HepG2 (cell line): ENCODE results near the gene FAF2. TPM values are rescaled to one million over a fixed set of nuclear protein-coding genes. Genes with fewer than 3 reads are reported as not detected.

Experiments used
- ATAC-seq: fragments of 200-7000 bp; cut with Tn5 transposase; 3 replicates; pipeline ENCODE4 v1.9.1; 2020; ENCODE audit warnings: mild to moderate bottlenecking, moderate library complexity
- BruUV-seq: library from RNA; stranded (reverse); fragments of 400-500 nt; replicated peaks from 2 replicates; lab custom pipeline; 2021; lab: Mats Ljungman, UMichigan
- CTCF ChIA-PET: fragments of 300-600 bp; formaldehyde crosslinking; extraction: SDS; loops from one replicate; lab custom pipeline; 2021; ENCODE audit warnings: low total read pairs, inconsistent platforms, low intra/inter-chr PET ratio; lab: Yijun Ruan, JAX
- POLR2A ChIA-PET: fragments of 350-600 bp; sonication (Branson Sonifier 250); formaldehyde crosslinking; loops from one replicate; lab custom pipeline; 2020; ENCODE audit warnings: antibody characterized with exemption, inconsistent platforms; lab: Yijun Ruan, JAX
- DNase-seq: peaks from one replicate; pipeline ENCODE4 v3.0.0-alpha.2; 2015; ENCODE audit warnings: low spot score
- FAIRE-seq: peaks from 3 replicates; lab custom pipeline; 2011; peaks lifted over from hg19 to GRCh38; lab: Jason Lieb, UNC
- H2AFZ ChIP-seq: one replicate; pipeline ENCODE4 v1.6.1; 2011; ENCODE audit warnings: low read length, inconsistent platforms
- H3K27ac ChIP-seq: fragments of 300-600 bp; 3 replicates; pipeline ENCODE4 v1.8.0; 2011; ENCODE audit warnings: mixed run types, mild to moderate bottlenecking, mixed read lengths, low read length, inconsistent platforms; ENCODE audit not compliant: insufficient read depth; ENCODE audit errors: extremely low read length
- H3K27me3 ChIP-seq, 2 experiments: fragments of 200-600 bp in 1 of 2; 2 replicates in 1 of 2; 3 replicates in 1 of 2; pipeline versions ENCODE4 v1.6.0 to v1.8.0; 2011; ENCODE audit warnings: low read length in 2 of 2, mild to moderate bottlenecking in 2 of 2, moderate library complexity in 2 of 2, inconsistent platforms in 1 of 2; ENCODE audit not compliant: insufficient read depth in 2 of 2, control insufficient read depth in 1 of 2
- H3K36me3 ChIP-seq, 2 experiments: fragments of 200-600 bp in 1 of 2; replicated peaks in 1 of 2; 2 replicates in 1 of 2; 3 replicates in 1 of 2; pipeline versions ENCODE4 v1.5.1 to v1.8.0; 2011; ENCODE audit warnings: low read length in 2 of 2, inconsistent platforms in 1 of 2; ENCODE audit not compliant: insufficient read depth in 2 of 2, control insufficient read depth in 1 of 2
- H3K4me1 ChIP-seq: 2 replicates; pipeline ENCODE4 v1.5.1; 2012; ENCODE audit warnings: low read length, inconsistent platforms; ENCODE audit not compliant: insufficient read depth
- H3K4me2 ChIP-seq: 2 replicates; pipeline ENCODE4 v1.6.0; 2011; ENCODE audit warnings: low read depth, low read length, inconsistent platforms
- H3K4me3 ChIP-seq, 3 experiments: fragments of 200-600 bp in 1 of 3; sonication (generic), shearing (Covaris generic) in 1 of 3; replicated peaks in 1 of 3; 2 replicates each; pipeline ENCODE4 v1.5.1; 2011 to 2016; ENCODE audit warnings: low read length in 3 of 3, inconsistent platforms in 2 of 3, low read depth in 2 of 3, mild to moderate bottlenecking in 2 of 3, control low read depth in 1 of 3, mixed read lengths in 1 of 3; ENCODE audit not compliant: insufficient read depth in 1 of 3
- H3K79me2 ChIP-seq: one replicate; pipeline ENCODE4 v1.6.1; 2011; ENCODE audit warnings: low read length, inconsistent platforms; ENCODE audit not compliant: insufficient read depth
- H3K9ac ChIP-seq: 2 replicates; pipeline ENCODE4 v1.6.0; 2011; ENCODE audit warnings: mild to moderate bottlenecking, low read depth, low read length, inconsistent platforms; ENCODE audit not compliant: insufficient read depth
- H3K9me3 ChIP-seq: 2 replicates; pipeline ENCODE4 v1.5.1; 2012; ENCODE audit warnings: mild to moderate bottlenecking, low read length
- H4K20me1 ChIP-seq: 2 replicates; pipeline ENCODE4 v1.6.0; 2011; ENCODE audit warnings: inconsistent platforms, mild to moderate bottlenecking, low read length, moderate library complexity; ENCODE audit not compliant: insufficient read depth
- ARNT2 ChIP-seq: sonication (generic); formaldehyde crosslinking; IDR thresholded peaks from 2 replicates; pipeline ENCODE4 v1.8.0; 2022; ENCODE audit warnings: mild to moderate bottlenecking, low read depth, missing genetic modification reagents, moderate library complexity
- DPF2 ChIP-seq: sonication (generic); formaldehyde crosslinking; IDR thresholded peaks from 2 replicates; pipeline ENCODE4 v1.4.0; 2020; ENCODE audit warnings: mild to moderate bottlenecking, low read depth, missing genetic modification reagents, borderline replicate concordance
- HNF4G ChIP-seq, 2 experiments: sonication (generic) in 1 of 2; formaldehyde crosslinking in 1 of 2; IDR thresholded peaks; 2 replicates each; pipeline versions ENCODE4 v1.4.0 to v1.6.1; 2011 to 2020; ENCODE audit warnings: borderline replicate concordance in 2 of 2, low read depth in 2 of 2, mild to moderate bottlenecking in 2 of 2, low read length in 1 of 2, missing genetic modification reagents in 1 of 2, moderate library complexity in 1 of 2
- KDM1A ChIP-seq: IDR thresholded peaks from 2 replicates; pipeline ENCODE4 v1.6.1; 2016; ENCODE audit warnings: missing compliant biosample characterization
- MXI1 ChIP-seq: IDR thresholded peaks from 3 replicates; pipeline ENCODE4 v1.6.1; 2012; ENCODE audit warnings: low read depth, low read length, inconsistent platforms, borderline replicate concordance
- PRPF4 ChIP-seq: fragments of 200-400 bp; formaldehyde crosslinking; IDR thresholded peaks from 2 replicates; pipeline ENCODE4 v1.6.1; 2016; ENCODE audit warnings: low read length, low read depth; ENCODE audit not compliant: poor library complexity, severe bottlenecking
- RXRA ChIP-seq: sonication (generic); formaldehyde crosslinking; IDR thresholded peaks from 2 replicates; pipeline ENCODE4 v1.5.1; 2020; ENCODE audit warnings: missing genetic modification reagents
- SP5 ChIP-seq: IDR thresholded peaks from 2 replicates; pipeline ENCODE4 v1.6.1; 2016; ENCODE audit warnings: low read depth, borderline replicate concordance
- ZFP41 ChIP-seq: sonication (generic); formaldehyde crosslinking; IDR thresholded peaks from 2 replicates; pipeline ENCODE4 v1.4.0; 2020; ENCODE audit warnings: mild to moderate bottlenecking, missing genetic modification reagents, borderline replicate concordance
- ZNF317 ChIP-seq: sonication (generic); formaldehyde crosslinking; IDR thresholded peaks from 2 replicates; pipeline ENCODE4 v1.5.0; 2020; ENCODE audit warnings: mild to moderate bottlenecking, missing genetic modification reagents
- ZNF331 ChIP-seq: sonication (generic); formaldehyde crosslinking; IDR thresholded peaks from 2 replicates; pipeline ENCODE4 v1.4.0; 2020; ENCODE audit warnings: missing genetic modification reagents
- ZNF543 ChIP-seq: sonication (generic); formaldehyde crosslinking; IDR thresholded peaks from 2 replicates; pipeline ENCODE4 v1.4.0; 2020; ENCODE audit warnings: mild to moderate bottlenecking, missing genetic modification reagents
- ZSCAN21 ChIP-seq: sonication (generic); formaldehyde crosslinking; IDR thresholded peaks from 2 replicates; pipeline ENCODE4 v1.8.0; 2022; ENCODE audit warnings: mild to moderate bottlenecking, missing genetic modification reagents, moderate library complexity, borderline replicate concordance
- WGBS: methylation state at CpG from one replicate; pipeline ENCODE4 v1.1.6; 2017; ENCODE audit warnings: low lambda C conversion rate; 5-methylcytosine and 5-hydroxymethylcytosine counted together
- in situ Hi-C: cut with HindIII; loops from 2 replicates; pipeline ENCODE4 v1.10.0; 2017; ENCODE audit warnings: low pct_unique_long_range_greater_than_20kb; ENCODE audit not compliant: extremely low pct_ligation_motif_present
- intact Hi-C: fragments of 100-400 bp; cut with micrococcal nuclease; formaldehyde crosslinking; loops from one replicate; pipeline ENCODE4 v1.10.0; 2022; ENCODE audit not compliant: unreplicated experiment
- polyA plus RNA-seq, 8 experiments: library from polyadenylated mRNA; depleted of rRNA in 3 of 8; stranded (reverse) in 7 of 8; unstranded in 1 of 8; fragments of >200 nt; fragmentation: Illumina TruSeq in 4 of 8; extraction: Trizol in 4 of 8; gene quantifications; 2 replicates each; pipeline versions ENCODE4 v1.2.1 to v1.2.3, GENCODE V29; 2011 to 2016; ENCODE audit warnings: low read depth in 4 of 8, missing spikeins in 1 of 8, mixed read lengths in 1 of 8; ENCODE audit not compliant: insufficient read depth in 1 of 8
- total RNA-seq, 5 experiments: library from RNA; depleted of rRNA; stranded (reverse); fragments of >200 nt; fragmentation: Illumina TruSeq; extraction: Trizol; gene quantifications; 2 replicates each; pipeline ENCODE4 v1.2.3, GENCODE V29; 2016; ENCODE audit warnings: low read depth in 1 of 5
- TF ChIP-seq, protein P1 (sequence below): sonication (generic); formaldehyde crosslinking; IDR thresholded peaks from 2 replicates; pipeline ENCODE4 v1.5.0; 2020; ENCODE audit warnings: missing genetic modification reagents, mild to moderate bottlenecking, borderline replicate concordance
- TF ChIP-seq, protein P2 (sequence below): IDR thresholded peaks from 2 replicates; pipeline ENCODE4 v1.6.1; 2012; ENCODE audit warnings: inconsistent platforms
- TF ChIP-seq, protein P3 (sequence below): sonication (generic); formaldehyde crosslinking; conservative IDR thresholded peaks from 2 replicates; pipeline ENCODE4 v1.4.0; 2020; ENCODE audit warnings: missing genetic modification reagents
- TF ChIP-seq, protein P4 (sequence below): sonication (generic); formaldehyde crosslinking; IDR thresholded peaks from 2 replicates; pipeline ENCODE4 v1.4.0; 2020; ENCODE audit warnings: mild to moderate bottlenecking, missing genetic modification reagents

Gene FAF2
- total and polyA plus RNA-seq, 2 of the 13 experiments (the other 11 are each of a cell fraction or from before 2014, with no cell fraction given), result 27.8 to 34.3 TPM

DNA sequence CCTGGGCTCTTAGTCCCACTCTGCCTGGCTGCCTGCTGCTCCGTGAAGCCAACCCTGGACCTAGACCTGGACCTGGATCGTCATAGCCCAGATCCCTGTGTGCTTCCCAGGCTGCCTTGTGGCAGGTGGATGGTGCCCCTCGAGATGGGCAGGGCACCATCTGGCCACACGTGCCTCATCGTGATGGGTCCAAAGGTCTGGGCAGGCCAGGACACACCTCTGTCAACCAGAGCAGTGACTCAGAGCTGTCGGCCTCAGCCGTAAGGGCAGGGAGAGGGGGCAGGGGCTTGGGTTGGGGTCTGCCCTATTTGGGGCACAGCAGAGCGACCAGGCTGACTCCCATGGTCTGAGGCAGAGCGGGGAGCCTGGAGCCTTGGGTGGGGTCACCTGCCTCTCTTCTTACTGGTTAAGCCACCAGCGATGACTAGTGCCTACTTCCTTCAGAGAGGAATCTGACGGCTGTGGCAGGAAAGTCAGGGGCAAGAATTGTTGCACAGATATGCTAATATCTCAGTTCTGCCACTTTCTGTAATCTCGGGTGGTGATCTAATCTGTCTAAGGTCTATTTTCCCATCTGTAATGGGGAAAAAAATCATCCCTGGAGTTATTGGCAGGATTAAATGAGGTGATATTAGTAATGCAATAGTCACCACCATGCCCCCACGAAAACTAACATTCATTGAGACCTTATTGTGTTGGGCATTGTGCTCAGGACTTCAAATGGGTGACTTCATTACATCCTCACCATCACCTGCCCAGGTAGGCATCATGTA lies 97.7 kb downstream of the FAF2 start:
- Histone ChIP-seq H2AFZ (no peak overlapping the region), H3K4me3 (peak overlapping the region; percentile 25 to 43 (median 28); a peak in 5 of 6 replicates), H3K79me2 (peaks cover 10% of the 10 kb centered on the region), H3K9ac (peak overlapping the region; percentile 57), H3K4me2 (peak overlapping the region; percentile 73), H3K36me3 (no peaks in the 10 kb centered on the region), H3K9me3 (no peaks in the 10 kb centered on the region), H3K27ac (no peak overlapping the region), H3K27me3 (no peaks in the 10 kb centered on the region), H4K20me1 (no peaks in the 10 kb centered on the region), H3K4me1 (peaks cover 73% of the 10 kb centered on the region)
- intact Hi-C loops, result no loop called here
- no TSS peak for BruUV-seq
- FAIRE-seq (no peak), DNase-seq (peak; percentile 67), ATAC-seq (peak; percentile 0; the same call in 1 of the 3 replicates)
- 0% methylated on average over 3 of the region's 13 CpGs for WGBS
- CTCF ChIA-PET, result no interaction called here
- POLR2A ChIA-PET, result interaction anchor here (0.6 to 9.7 kb wide), 3 partner anchors 9 to 159 kb away, joined by 3 to 212 read pairs (median 3); partner anchors contain the start of gene RNF44
- in situ Hi-C loops, result loop anchor here (25.0 kb wide), 1 partner anchor 816 kb away; the partner anchor contains the start of genes LMAN2 and RGS14
- TF ChIP-seq RXRA, result peak; percentile 66
- TF ChIP-seq, protein P1, sequence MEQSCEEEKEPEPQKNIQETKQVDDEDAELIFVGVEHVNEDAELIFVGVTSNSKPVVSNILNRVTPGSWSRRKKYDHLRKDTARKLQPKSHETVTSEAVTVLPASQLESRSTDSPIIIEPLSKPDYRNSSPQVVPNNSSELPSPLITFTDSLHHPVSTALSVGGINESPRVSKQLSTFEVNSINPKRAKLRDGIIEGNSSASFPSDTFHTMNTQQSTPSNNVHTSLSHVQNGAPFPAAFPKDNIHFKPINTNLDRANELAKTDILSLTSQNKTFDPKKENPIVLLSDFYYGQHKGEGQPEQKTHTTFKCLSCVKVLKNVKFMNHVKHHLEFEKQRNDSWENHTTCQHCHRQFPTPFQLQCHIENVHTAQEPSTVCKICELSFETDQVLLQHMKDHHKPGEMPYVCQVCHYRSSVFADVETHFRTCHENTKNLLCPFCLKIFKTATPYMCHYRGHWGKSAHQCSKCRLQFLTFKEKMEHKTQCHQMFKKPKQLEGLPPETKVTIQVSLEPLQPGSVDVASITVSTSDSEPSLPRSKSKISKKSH (CRISPR knock-in tag), result peak; percentile 44; the same call in 1 of the 2 replicates
- peak; percentile 59; the same call in 1 of the 2 replicates for TF ChIP-seq ZNF331 (CRISPR knock-in tag)
- TF ChIP-seq DPF2 (CRISPR knock-in tag), result peak; percentile 53; the same call in 1 of the 2 replicates
- TF ChIP-seq ARNT2 (CRISPR knock-in tag), result 0 out of 2 replicates have a peak, but pooled peaks have one; percentile 45
- no peak for TF ChIP-seq PRPF4
- TF ChIP-seq ZSCAN21 (CRISPR knock-in tag), result no peak
- TF ChIP-seq, protein P2, sequence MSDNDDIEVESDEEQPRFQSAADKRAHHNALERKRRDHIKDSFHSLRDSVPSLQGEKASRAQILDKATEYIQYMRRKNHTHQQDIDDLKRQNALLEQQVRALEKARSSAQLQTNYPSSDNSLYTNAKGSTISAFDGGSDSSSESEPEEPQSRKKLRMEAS, result peak; percentile 92
- 0 out of 2 replicates have a peak, but pooled peaks have one; percentile 72 for TF ChIP-seq ZNF543 (CRISPR knock-in tag)
- no peak for TF ChIP-seq ZNF317
- no peak for TF ChIP-seq ZFP41 (CRISPR knock-in tag)
- TF ChIP-seq HNF4G (IDR thresholded peaks at IDR 0.05; ENCODE audit: borderline replicate concordance, low read depth, low read length), result peak; percentile 84
- peak; percentile 88; the same call in 1 of the 2 replicates for TF ChIP-seq HNF4G (CRISPR knock-in tag; IDR thresholded peaks at IDR 0.05; ENCODE audit: borderline replicate concordance, low read depth)
- TF ChIP-seq KDM1A, result peak; percentile 43; the same call in 1 of the 2 replicates
- TF ChIP-seq, protein P3, sequence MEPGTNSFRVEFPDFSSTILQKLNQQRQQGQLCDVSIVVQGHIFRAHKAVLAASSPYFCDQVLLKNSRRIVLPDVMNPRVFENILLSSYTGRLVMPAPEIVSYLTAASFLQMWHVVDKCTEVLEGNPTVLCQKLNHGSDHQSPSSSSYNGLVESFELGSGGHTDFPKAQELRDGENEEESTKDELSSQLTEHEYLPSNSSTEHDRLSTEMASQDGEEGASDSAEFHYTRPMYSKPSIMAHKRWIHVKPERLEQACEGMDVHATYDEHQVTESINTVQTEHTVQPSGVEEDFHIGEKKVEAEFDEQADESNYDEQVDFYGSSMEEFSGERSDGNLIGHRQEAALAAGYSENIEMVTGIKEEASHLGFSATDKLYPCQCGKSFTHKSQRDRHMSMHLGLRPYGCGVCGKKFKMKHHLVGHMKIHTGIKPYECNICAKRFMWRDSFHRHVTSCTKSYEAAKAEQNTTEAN, result no peak
- TF ChIP-seq, protein P4, sequence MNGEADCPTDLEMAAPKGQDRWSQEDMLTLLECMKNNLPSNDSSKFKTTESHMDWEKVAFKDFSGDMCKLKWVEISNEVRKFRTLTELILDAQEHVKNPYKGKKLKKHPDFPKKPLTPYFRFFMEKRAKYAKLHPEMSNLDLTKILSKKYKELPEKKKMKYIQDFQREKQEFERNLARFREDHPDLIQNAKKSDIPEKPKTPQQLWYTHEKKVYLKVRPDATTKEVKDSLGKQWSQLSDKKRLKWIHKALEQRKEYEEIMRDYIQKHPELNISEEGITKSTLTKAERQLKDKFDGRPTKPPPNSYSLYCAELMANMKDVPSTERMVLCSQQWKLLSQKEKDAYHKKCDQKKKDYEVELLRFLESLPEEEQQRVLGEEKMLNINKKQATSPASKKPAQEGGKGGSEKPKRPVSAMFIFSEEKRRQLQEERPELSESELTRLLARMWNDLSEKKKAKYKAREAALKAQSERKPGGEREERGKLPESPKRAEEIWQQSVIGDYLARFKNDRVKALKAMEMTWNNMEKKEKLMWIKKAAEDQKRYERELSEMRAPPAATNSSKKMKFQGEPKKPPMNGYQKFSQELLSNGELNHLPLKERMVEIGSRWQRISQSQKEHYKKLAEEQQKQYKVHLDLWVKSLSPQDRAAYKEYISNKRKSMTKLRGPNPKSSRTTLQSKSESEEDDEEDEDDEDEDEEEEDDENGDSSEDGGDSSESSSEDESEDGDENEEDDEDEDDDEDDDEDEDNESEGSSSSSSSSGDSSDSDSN, result peak; percentile 47; the same call in 1 of the 2 replicates
- peak; percentile 67; the same call in 1 of the 2 replicates for TF ChIP-seq SP5 (CRISPR knock-in tag)
- peak; percentile 24; the same call in 1 of the 3 replicates for TF ChIP-seq MXI1
